A549 (cell line): ENCODE data around the gene SERHL2. TPM values are rescaled to one million over a fixed set of nuclear protein-coding genes. Genes with fewer than 3 reads are reported as not detected.
"Not testable (repeated sequence)": the region's sequence is repeated elsewhere in the genome, so short reads cannot be mapped to it uniquely, and the experiment has no call there.

Experiments used
- ATAC-seq, 2 experiments: fragments of 200-7000 bp in 1 of 2; fragments of >200 bp in 1 of 2; cut with Nextera tagmentation in 1 of 2; cut with Tn5 transposase in 1 of 2; 3 replicates each; pipeline versions ENCODE4 v1.8.0 to v1.9.1; 2018 to 2020; ENCODE audit warnings: mild to moderate bottlenecking in 1 of 2, moderate library complexity in 1 of 2
- CTCF ChIA-PET: fragments of 300-600 bp; sonication (Branson Sonifier 250); formaldehyde crosslinking; extraction: SDS; loops from one replicate; lab custom pipeline; 2021; ENCODE audit warnings: antibody characterized with exemption, inconsistent platforms; lab: Yijun Ruan, JAX
- POLR2A ChIA-PET: fragments of 350-600 bp; formaldehyde crosslinking; extraction: SDS; loops from one replicate; lab custom pipeline; 2021; ENCODE audit warnings: antibody characterized with exemption, inconsistent platforms; lab: Yijun Ruan, JAX
- DNase-seq, 2 experiments: peaks; one replicate each; pipeline versions ENCODE4 v3.0.0 to v3.0.0-alpha.2; 2011 to 2016; ENCODE audit warnings: low read depth in 1 of 2, low spot score in 1 of 2
- FAIRE-seq: peaks from 2 replicates; lab custom pipeline; 2011; peaks lifted over from hg19 to GRCh38; lab: Jason Lieb, UNC
- H3K27ac ChIP-seq, 2 experiments: fragments of >200 bp; sonication (Bioruptor Twin); formaldehyde crosslinking; 3 replicates each; pipeline ENCODE4 v1.5.1; 2016 to 2017
- H3K4me1 ChIP-seq: fragments of >200 bp; sonication (Bioruptor Twin); formaldehyde crosslinking; 3 replicates; pipeline ENCODE4 v1.6.1; 2016
- H3K4me2 ChIP-seq: fragments of >200 bp; sonication (Bioruptor Twin); formaldehyde crosslinking; 3 replicates; pipeline ENCODE4 v1.6.1; 2016
- H3K4me3 ChIP-seq: fragments of >200 bp; sonication (Bioruptor Twin); formaldehyde crosslinking; 3 replicates; pipeline ENCODE4 v1.5.1; 2016
- H3K9me3 ChIP-seq: fragments of >200 bp; sonication (Bioruptor Twin); formaldehyde crosslinking; 3 replicates; pipeline ENCODE4 v1.6.1; 2016
- ATOH8 ChIP-seq: fragments of 250-450 bp; sonication (Bioruptor Pico); IDR thresholded peaks from 2 replicates; pipeline ENCODE4 v1.5.0; 2020; ENCODE audit warnings: low read depth, mild to moderate bottlenecking, moderate library complexity
- BHLHE40 ChIP-seq: IDR thresholded peaks from 2 replicates; pipeline ENCODE4 v1.6.1; 2012; ENCODE audit warnings: low read depth, low read length, inconsistent platforms
- CEBPB ChIP-seq, 2 experiments: fragments of >200 bp in 1 of 2; sonication (Bioruptor Twin) in 1 of 2; formaldehyde crosslinking in 1 of 2; IDR thresholded peaks; 2 replicates each; pipeline ENCODE4 v1.6.1; 2012 to 2016
- CHD2 ChIP-seq: fragments of 150-350 bp; IDR thresholded peaks from 2 replicates; pipeline ENCODE4 v1.6.1; 2014; ENCODE audit warnings: low read length; ENCODE audit not compliant: partially characterized antibody
- CTCF ChIP-seq: fragments of >200 bp; sonication (Bioruptor Twin); formaldehyde crosslinking; IDR thresholded peaks from 3 replicates; pipeline ENCODE4 v1.5.1; 2016
- ELK1 ChIP-seq: fragments of 150-350 bp; IDR thresholded peaks from 2 replicates; pipeline ENCODE4 v1.6.1; 2014; ENCODE audit warnings: low read depth, mild to moderate bottlenecking, low read length
- FOSL2 ChIP-seq, 2 experiments: fragments of 450-650 bp in 1 of 2; fragments of >200 bp in 1 of 2; sonication (Bioruptor Twin) in 1 of 2; formaldehyde crosslinking; IDR thresholded peaks; 2 replicates each; pipeline versions ENCODE4 v1.5.0 to v1.6.1; 2016 to 2020; ENCODE audit warnings: mild to moderate bottlenecking in 1 of 2, moderate library complexity in 1 of 2
- FOXS1 ChIP-seq: fragments of 250-450 bp; sonication (Bioruptor Pico); IDR thresholded peaks from 2 replicates; pipeline ENCODE4 v1.5.0; 2020; ENCODE audit warnings: mild to moderate bottlenecking, moderate library complexity
- GATA3 ChIP-seq: IDR thresholded peaks from 2 replicates; pipeline ENCODE4 v1.6.1; 2012; ENCODE audit warnings: borderline replicate concordance
- HMGXB4 ChIP-seq: fragments of 250-450 bp; sonication (Bioruptor Pico); IDR thresholded peaks from 2 replicates; pipeline ENCODE4 v1.5.0; 2021; ENCODE audit warnings: mild to moderate bottlenecking, moderate library complexity, borderline replicate concordance
- KDM1A ChIP-seq: fragments of 200-600 bp; sonication (generic); IDR thresholded peaks from 2 replicates; pipeline ENCODE4 v1.6.1; 2016; ENCODE audit warnings: low read depth, mild to moderate bottlenecking
- MAX ChIP-seq: IDR thresholded peaks from 2 replicates; pipeline ENCODE4 v1.6.1; 2012
- MYC ChIP-seq: IDR thresholded peaks from 2 replicates; pipeline ENCODE4 v1.6.1; 2012; ENCODE audit warnings: mild to moderate bottlenecking, inconsistent platforms, low read length, improper control_type of control experiment, borderline replicate concordance
- NFE2L2 ChIP-seq: fragments of 150-350 bp; conservative IDR thresholded peaks from 2 replicates; pipeline ENCODE4 v1.6.1; 2014; ENCODE audit warnings: low read length
- NPAS2 ChIP-seq: fragments of 250-450 bp; sonication (Bioruptor Pico); IDR thresholded peaks from 2 replicates; pipeline ENCODE4 v1.8.0; 2022; ENCODE audit warnings: mild to moderate bottlenecking, moderate library complexity, borderline replicate concordance
- PHF8 ChIP-seq: fragments of 200-600 bp; sonication (generic); IDR thresholded peaks from 2 replicates; pipeline ENCODE4 v1.6.1; 2016; ENCODE audit warnings: low read depth, mild to moderate bottlenecking, antibody characterized with exemption, moderate library complexity, borderline replicate concordance
- RCOR1 ChIP-seq: fragments of 150-350 bp; IDR thresholded peaks from 2 replicates; pipeline ENCODE4 v1.6.1; 2014; ENCODE audit warnings: antibody characterized with exemption, low read length, low read depth
- REST ChIP-seq: fragments of 200-600 bp; sonication (generic); IDR thresholded peaks from 2 replicates; pipeline ENCODE4 v1.6.1; 2016; ENCODE audit warnings: antibody characterized with exemption, mild to moderate bottlenecking, moderate library complexity
- RFX5 ChIP-seq: fragments of 450-650 bp; IDR thresholded peaks from 2 replicates; pipeline ENCODE4 v1.7.1; 2014; ENCODE audit warnings: antibody characterized with exemption, mild to moderate bottlenecking, moderate library complexity
- RNF2 ChIP-seq: fragments of 200-600 bp; sonication (generic); IDR thresholded peaks from 2 replicates; pipeline ENCODE4 v1.6.1; 2016; ENCODE audit warnings: low read depth, mild to moderate bottlenecking, antibody characterized with exemption, moderate library complexity, borderline replicate concordance
- TFCP2L1 ChIP-seq: fragments of 250-450 bp; sonication (Bioruptor Pico); IDR thresholded peaks from 2 replicates; pipeline ENCODE4 v1.5.0; 2021; ENCODE audit warnings: mild to moderate bottlenecking
- ZC3H11A ChIP-seq: fragments of 450-650 bp; IDR thresholded peaks from 2 replicates; pipeline ENCODE4 v1.6.1; 2014; ENCODE audit warnings: antibody characterized with exemption, mild to moderate bottlenecking
- WGBS: methylation state at CpG from one replicate; pipeline ENCODE4 v1.1.6; 2017; ENCODE audit errors: missing lambda C conversion rate; 5-methylcytosine and 5-hydroxymethylcytosine counted together
- polyA plus RNA-seq, 4 experiments: library from polyadenylated mRNA; depleted of rRNA in 3 of 4; stranded (reverse); fragments of >200 nt; fragmentation: RNase III in 1 of 4; extraction: RNeasy Plus Mini Kit Qiagen cat#74134 plus additional on column Dnase treatment in 1 of 4; gene quantifications; 2 replicates in 3 of 4; 3 replicates in 1 of 4; pipeline ENCODE4 v1.2.3, GENCODE V29; 2011 to 2017

SERHL2 gene
- polyA plus RNA-seq, 2 of the 4 experiments (the other 2 are of a cell fraction), result 0.14 to 0.21 TPM

GRCh38 chr22:42544686-42545085 is 9.1 kb upstream of the SERHL2 start:
- no peak overlapping the region for H3K4me3 ChIP-seq
- H3K27ac ChIP-seq, result no peak overlapping the region
- no peaks in the 10 kb centered on the region for H3K4me1 ChIP-seq
- CTCF ChIA-PET, result interaction anchor here (0.7 to 1.7 kb wide), 3 partner anchors 32 to 387 kb away, joined by 3 to 6 read pairs (median 3); no protein-coding TSS in a partner anchor
- H3K4me2 ChIP-seq, result no peak overlapping the region
- FAIRE-seq (no peak), DNase-seq (peak in 1 of 2 experiments; percentile 56), ATAC-seq (peak; percentile 61 to 62; a peak in 4 of 6 replicates)
- WGBS, result 8% methylated on average over 2 of the region's 2 CpGs
- H3K9me3 ChIP-seq, result no peaks in the 10 kb centered on the region
- TF ChIP-seq NPAS2 (no peak), RFX5 (no peak), REST (no peak), FOSL2 (IDR thresholded peaks at IDR 0.05) (no peak), FOSL2 (CRISPR knock-in tag; IDR thresholded peaks at IDR 0.05) (no peak), CEBPB (IDR thresholded peaks at IDR 0.05) (no peak)
- TF ChIP-seq, all 56 proteins: peak for 0
- POLR2A ChIA-PET, result no interaction called here

GRCh38 chr22:42547562-42547961 is 6.2 kb upstream of the SERHL2 start:
- ATAC-seq (no peak), DNase-seq (no peak), FAIRE-seq (no peak)
- 70% methylated on average over 9 of the region's 9 CpGs for WGBS
- Histone ChIP-seq H3K4me1 (no peaks in the 10 kb centered on the region), H3K27ac (no peak overlapping the region), H3K9me3 (peaks cover 8% of the 10 kb centered on the region; the same call in 1 of the 3 replicates), H3K4me3 (no peak overlapping the region), H3K4me2 (no peak overlapping the region)
- ChIA-PET POLR2A (no interaction called here), CTCF (interaction anchor here (1.0 to 3.3 kb wide), 2 partner anchors 9 to 14 kb away, joined by 3 to 18 read pairs; no protein-coding TSS in a partner anchor)
- no peak for TF ChIP-seq PHF8
- TF ChIP-seq ZC3H11A, result no peak
- TF ChIP-seq FOSL2 (IDR thresholded peaks at IDR 0.05), result no peak
- TF ChIP-seq FOSL2 (CRISPR knock-in tag; IDR thresholded peaks at IDR 0.05), result no peak
- TF ChIP-seq RNF2, result no peak
- TF ChIP-seq HMGXB4 (CRISPR knock-in tag), result no peak
- no peak for TF ChIP-seq NPAS2
- TF ChIP-seq MAX, result no peak
- TF ChIP-seq TFCP2L1 (CRISPR knock-in tag), result no peak
- TF ChIP-seq GATA3, result no peak
- TF ChIP-seq FOXS1, result no peak
- no peak for TF ChIP-seq CHD2
- no peak for TF ChIP-seq NFE2L2
- TF ChIP-seq ELK1, result no peak
- no peak for TF ChIP-seq ATOH8
- no peak for TF ChIP-seq MYC
- no peak for TF ChIP-seq CTCF
- no peak for TF ChIP-seq KDM1A
- TF ChIP-seq RCOR1, result no peak
- TF ChIP-seq BHLHE40, result no peak

GRCh38 chr22:42548126-42548525 is 5.6 kb upstream of the SERHL2 start:
- H3K4me2 ChIP-seq, H3K4me3 ChIP-seq, POLR2A ChIA-PET, H3K9me3 ChIP-seq, ATAC-seq, H3K4me1 ChIP-seq, H3K27ac ChIP-seq, FAIRE-seq, DNase-seq: not testable (repeated sequence)
- CTCF ChIA-PET, result interaction anchor here (1.0 to 3.3 kb wide), 2 partner anchors 9 to 14 kb away, joined by 3 to 18 read pairs; no protein-coding TSS in a partner anchor
- WGBS, result 69% methylated on average over 6 of the region's 6 CpGs
